Left lung (tissue), 10 donors: ENCODE data around the gene C2orf76. TPM values are rescaled to one million over a fixed set of nuclear protein-coding genes. Genes with fewer than 3 reads are reported as not detected.

Experiments used
- ATAC-seq: fragments of 200-7000 bp; cut with Tn5 transposase; one replicate; pipeline ENCODE4 v1.9.1; 2020; ENCODE audit warnings: moderate library complexity
- DNase-seq, 4 donors: peaks; one replicate each; pipeline ENCODE4 v3.0.0-alpha.2; 2013 to 2020
- H3K27ac ChIP-seq, 2 donors: fragments of 200-600 bp; sonication (generic) in 1 of 2; one replicate each; pipeline versions ENCODE4 v1.5.0 to v1.8.0; 2020 to 2021
- H3K27me3 ChIP-seq, 2 donors: fragments of 200-600 bp; sonication (generic) in 1 of 2; one replicate each; pipeline versions ENCODE4 v1.5.0 to v1.8.0; 2020 to 2021
- H3K36me3 ChIP-seq, 2 donors: fragments of 200-600 bp; sonication (generic) in 1 of 2; one replicate each; pipeline versions ENCODE4 v1.5.0 to v1.8.0; 2020 to 2021
- H3K4me1 ChIP-seq, 2 donors: fragments of 200-600 bp; one replicate each; pipeline ENCODE4 v1.8.0; 2021
- H3K4me3 ChIP-seq, 2 donors: fragments of 200-600 bp; sonication (generic) in 1 of 2; one replicate each; pipeline versions ENCODE4 v1.5.0 to v1.8.0; 2020 to 2021; ENCODE audit warnings: mild to moderate bottlenecking in 1 of 2
- H3K9me3 ChIP-seq, 2 donors: fragments of 200-600 bp; sonication (generic) in 1 of 2; one replicate each; pipeline versions ENCODE4 v1.5.0 to v1.8.0; 2020 to 2021
- intact Hi-C, 2 donors: fragments of 100-400 bp; cut with DNase I; formaldehyde crosslinking; loops; one replicate each; pipeline versions ENCODE4 v1.11.2 to v1.14.2; 2022
- polyA plus RNA-seq, 6 donors: library from polyadenylated mRNA; unstranded; fragments of 120-200 nt; gene quantifications; one replicate each; pipeline ENCODE4 v1.2.1, GENCODE V29; 2013; ENCODE audit not compliant: insufficient read length in 6 of 6
- total RNA-seq, 2 donors: library from RNA; stranded (reverse); fragmentation: NEBNext Ultra II Directional; extraction: Animal tissue kit (Norgen Biotek cat#: 25700); gene quantifications; one replicate each; pipeline ENCODE4 v1.2.1, GENCODE V29; 2021
- TF ChIP-seq, protein P1 (sequence below), 2 donors: fragments of 200-600 bp; sonication (generic) in 1 of 2; IDR thresholded peaks; one replicate each; pipeline versions ENCODE4 v1.5.0 to v1.8.0; 2021; ENCODE audit warnings: antibody characterized with exemption in 2 of 2
- donor health status: DM: no; HTN: yes; CAD: no.
- donor health status: DM: no; HTN: no; CAD: no.

Gene C2orf76
- total and polyA plus RNA-seq, 8 donors, result 11.0 to 17.1 (median 16.0) TPM

GRCh38 chr2:119263656-119264055 is 103.0 kb downstream of the C2orf76 start:
- peak; percentile 66 for ATAC-seq
- TF ChIP-seq, protein P1, sequence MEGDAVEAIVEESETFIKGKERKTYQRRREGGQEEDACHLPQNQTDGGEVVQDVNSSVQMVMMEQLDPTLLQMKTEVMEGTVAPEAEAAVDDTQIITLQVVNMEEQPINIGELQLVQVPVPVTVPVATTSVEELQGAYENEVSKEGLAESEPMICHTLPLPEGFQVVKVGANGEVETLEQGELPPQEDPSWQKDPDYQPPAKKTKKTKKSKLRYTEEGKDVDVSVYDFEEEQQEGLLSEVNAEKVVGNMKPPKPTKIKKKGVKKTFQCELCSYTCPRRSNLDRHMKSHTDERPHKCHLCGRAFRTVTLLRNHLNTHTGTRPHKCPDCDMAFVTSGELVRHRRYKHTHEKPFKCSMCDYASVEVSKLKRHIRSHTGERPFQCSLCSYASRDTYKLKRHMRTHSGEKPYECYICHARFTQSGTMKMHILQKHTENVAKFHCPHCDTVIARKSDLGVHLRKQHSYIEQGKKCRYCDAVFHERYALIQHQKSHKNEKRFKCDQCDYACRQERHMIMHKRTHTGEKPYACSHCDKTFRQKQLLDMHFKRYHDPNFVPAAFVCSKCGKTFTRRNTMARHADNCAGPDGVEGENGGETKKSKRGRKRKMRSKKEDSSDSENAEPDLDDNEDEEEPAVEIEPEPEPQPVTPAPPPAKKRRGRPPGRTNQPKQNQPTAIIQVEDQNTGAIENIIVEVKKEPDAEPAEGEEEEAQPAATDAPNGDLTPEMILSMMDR (IDR thresholded peaks at IDR 0.05), result no peak

GRCh38 chr2:119263025-119263424 is 103.6 kb downstream of the C2orf76 start:
- no peak overlapping the region for H3K27ac ChIP-seq
- H3K4me1 ChIP-seq, result peaks cover 0 to 11% of the 10 kb centered on the region in 2 donors
- H3K4me3 ChIP-seq, result no peak overlapping the region
- DNase-seq (peak in 1 of 4 donors; percentile 28), ATAC-seq (no peak)
- intact Hi-C loops, result no loop called here
- H3K36me3 ChIP-seq, result peaks cover 0 to 12% of the 10 kb centered on the region in 2 donors
- TF ChIP-seq, protein P1 (IDR thresholded peaks at IDR 0.05), result no peak
- H3K9me3 ChIP-seq, result no peaks in the 10 kb centered on the region
- H3K27me3 ChIP-seq, result no peaks in the 10 kb centered on the region

More at GRCh38 chr2:119263656-119264055, 103.0 kb downstream of the C2orf76 start:
- no peaks in the 10 kb centered on the region for H3K9me3 ChIP-seq
- peak in 1 of 4 donors; percentile 60 for DNase-seq
- H3K27ac ChIP-seq, result no peak overlapping the region
- no peak overlapping the region for H3K4me3 ChIP-seq
- no peaks in the 10 kb centered on the region for H3K27me3 ChIP-seq
- peaks cover 0 to 11% of the 10 kb centered on the region in 2 donors for H3K4me1 ChIP-seq
- intact Hi-C loops, result no loop called here
- peaks cover 0 to 12% of the 10 kb centered on the region in 2 donors for H3K36me3 ChIP-seq

DNA sequence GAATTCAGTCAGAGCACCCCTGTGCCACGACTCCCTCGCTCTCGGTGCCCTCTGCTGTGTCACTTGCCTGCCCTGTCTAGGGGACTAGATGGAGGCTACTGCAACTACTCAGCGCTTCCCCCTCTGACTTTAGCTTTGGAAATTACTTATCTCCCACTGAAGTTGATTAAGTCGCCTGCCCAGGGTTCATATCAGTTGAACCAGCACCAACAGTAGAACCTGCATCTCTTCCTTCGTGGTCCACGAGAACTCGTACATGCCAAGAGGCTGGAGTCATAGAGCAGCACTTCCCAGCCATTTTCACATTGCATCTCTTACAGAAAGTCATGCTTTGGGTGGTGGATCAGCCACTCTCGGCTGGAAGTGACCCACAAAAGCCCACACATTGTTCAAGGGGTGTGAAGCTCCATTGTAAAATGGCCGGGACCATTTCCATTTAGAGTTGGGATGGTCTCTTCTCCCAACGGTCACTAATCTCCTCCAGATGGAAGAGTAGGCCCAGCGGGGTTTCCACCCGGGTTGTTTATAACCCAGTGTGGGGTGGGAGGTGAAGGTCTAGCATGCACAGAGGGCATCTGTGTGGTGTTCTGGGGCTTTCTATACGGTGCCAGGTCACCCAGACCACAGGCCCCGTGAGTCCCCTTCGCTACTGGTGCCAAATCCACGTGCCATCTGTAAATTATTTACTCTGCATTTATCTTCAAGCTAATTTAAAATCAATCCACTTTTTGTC is 105.0 kb downstream of the C2orf76 start:
- Histone ChIP-seq H3K9me3 (no peaks in the 10 kb centered on the region), H3K27ac (no peak overlapping the region), H3K4me1 (peaks cover 0 to 11% of the 10 kb centered on the region in 2 donors), H3K4me3 (no peak overlapping the region), H3K36me3 (peaks cover 0 to 20% of the 10 kb centered on the region in 2 donors), H3K27me3 (no peaks in the 10 kb centered on the region)
- ATAC-seq (no peak), DNase-seq (no peak)
- intact Hi-C loops, result no loop called here
- TF ChIP-seq, protein P1 (IDR thresholded peaks at IDR 0.05), result no peak

DNA sequence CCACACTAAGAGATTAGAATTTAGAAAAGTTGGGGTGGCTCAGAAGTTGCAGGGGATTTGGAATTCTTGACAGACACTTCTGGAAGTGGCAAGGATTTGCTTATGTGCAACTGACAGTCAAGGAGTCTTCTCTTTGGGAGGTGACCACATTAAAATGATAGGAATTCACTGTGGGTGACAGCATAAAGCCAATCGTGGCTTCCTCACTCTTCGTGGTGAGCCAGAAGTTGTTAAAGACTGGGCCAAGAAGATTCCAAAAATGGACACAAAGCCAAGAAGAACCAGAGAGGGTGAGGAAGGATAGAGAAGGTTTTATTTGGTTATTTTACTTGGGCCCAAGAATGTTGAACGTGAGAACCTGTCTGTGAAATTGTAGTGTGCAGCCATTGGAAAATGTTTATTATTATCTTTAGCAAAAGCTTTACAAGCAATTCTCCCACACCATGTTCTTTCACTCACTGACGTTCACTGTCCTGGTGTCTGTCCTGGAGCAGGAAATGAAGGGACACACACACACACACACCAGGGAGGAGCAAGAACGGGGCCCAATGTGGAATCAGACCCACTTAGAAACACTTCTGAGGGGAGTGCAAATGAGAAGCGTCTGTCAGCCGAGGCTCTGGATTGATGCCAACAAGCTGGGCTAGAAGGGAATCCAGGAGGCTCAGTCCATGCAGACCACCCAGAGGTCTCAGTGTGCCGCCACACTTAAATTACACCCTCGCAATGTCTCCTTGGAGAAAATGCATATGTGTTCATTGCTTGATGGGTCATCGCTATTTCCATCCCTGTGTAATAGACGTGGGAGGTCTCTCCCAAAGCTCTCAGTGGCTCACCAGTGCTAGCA is 105.8 kb downstream of the C2orf76 start:
- Histone ChIP-seq H3K36me3 (peaks cover 0 to 26% of the 10 kb centered on the region in 2 donors), H3K4me3 (no peak overlapping the region), H3K9me3 (no peaks in the 10 kb centered on the region), H3K4me1 (peaks cover 0 to 11% of the 10 kb centered on the region in 2 donors), H3K27ac (no peak overlapping the region), H3K27me3 (no peaks in the 10 kb centered on the region)
- intact Hi-C loops, result no loop called here
- ATAC-seq, result no peak
- DNase-seq, result no peak
- TF ChIP-seq, protein P1 (IDR thresholded peaks at IDR 0.05), result no peak
